ENCODE results near the gene KRTAP25-1.

Gene KRTAP25-1, protein sequence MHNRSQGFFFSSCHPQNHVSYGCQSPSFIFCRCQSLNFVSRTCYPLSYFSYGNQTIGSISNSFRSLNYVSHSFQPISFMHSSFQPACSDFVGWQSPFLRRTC

DNA sequence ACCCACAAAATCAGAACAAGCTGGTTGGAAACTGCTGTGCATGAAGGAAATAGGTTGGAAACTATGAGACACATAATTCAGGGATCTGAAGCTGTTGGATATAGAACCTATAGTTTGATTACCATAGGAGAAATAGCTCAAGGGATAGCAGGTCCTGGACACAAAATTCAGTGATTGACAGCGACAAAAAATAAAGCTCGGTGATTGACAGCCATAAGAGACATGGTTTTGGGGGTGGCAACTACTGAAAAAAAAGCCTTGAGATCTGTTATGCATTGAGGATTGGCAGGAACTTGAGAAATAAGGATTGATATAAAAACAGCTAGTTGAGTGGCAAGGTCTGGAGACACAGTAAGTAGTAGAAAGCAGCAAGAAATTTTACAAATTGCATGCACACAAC, at the start of gene KRTAP25-1:
KRTAP25-1 (minus strand) TSS at position 300 of the 400 bp plus-strand sequence; CDS start at position 276, 24 bp downstream.
- DNase-seq (ENCODE audit: low spot score) = no peak

DNA sequence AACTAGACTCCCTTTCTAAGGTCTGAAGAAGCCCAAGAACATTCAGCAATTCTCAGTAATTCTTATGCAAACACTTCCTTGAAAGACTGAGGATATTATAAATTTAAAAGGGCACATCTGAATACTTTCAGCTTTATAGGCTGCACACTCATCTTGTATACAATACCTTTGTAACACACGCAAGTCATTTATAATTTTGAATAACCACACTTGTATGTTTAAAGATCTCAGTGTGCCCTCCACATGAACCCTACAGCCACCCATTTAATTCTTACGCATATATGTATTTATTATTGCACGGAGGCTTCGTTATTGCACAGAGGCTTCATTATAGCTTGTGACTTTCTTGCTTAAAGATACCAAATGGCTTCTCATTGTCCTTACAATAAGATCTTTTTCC, 49.4 kb upstream of the KRTAP25-1 start:
- no peak for DNase-seq (ENCODE audit: low spot score)

DNA sequence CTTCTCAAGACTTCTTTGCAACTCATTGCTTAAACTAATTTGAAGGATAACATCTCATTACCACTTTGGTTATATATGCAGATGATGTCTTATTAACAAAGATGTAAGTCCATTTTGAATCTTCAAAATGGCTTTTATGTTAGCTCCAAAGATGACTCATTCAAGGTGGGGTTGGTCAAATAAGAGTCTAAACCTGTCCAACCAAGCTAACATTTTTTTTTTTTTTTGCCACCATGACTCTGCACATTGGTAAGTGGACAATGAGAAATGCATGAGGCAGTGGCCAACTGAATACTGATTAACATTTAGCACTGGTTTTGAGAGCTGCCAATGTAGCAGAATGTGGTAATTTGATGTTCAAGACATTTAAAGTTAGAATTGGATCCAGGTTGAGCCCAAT, 48.5 kb upstream of the KRTAP25-1 start:
- DNase-seq (ENCODE audit: low spot score) = no peak

DNA sequence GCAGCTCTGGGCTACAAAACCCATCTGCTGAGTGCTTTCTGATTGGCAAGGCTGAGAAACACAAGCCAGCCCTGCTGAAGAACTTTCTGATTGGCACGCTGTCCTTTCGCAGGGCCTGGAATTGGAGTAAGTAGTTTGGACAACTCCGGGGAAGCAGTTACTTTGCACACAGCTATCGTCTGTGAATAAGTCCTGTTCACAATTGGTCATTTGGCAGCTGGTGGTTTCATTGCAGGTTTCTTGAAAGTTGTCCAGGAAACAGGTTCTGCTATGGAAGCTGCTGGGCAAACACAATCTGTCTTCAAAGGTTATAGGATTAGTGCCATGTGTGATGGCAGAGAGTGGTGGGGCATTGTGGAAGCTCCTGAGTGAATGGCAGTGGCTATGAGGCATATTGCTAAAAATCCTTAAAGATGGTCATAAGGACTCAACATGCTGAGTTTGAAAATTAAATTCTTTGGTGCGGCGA, 48.0 kb upstream of the KRTAP25-1 start, which contains the start of gene KRTAP27-1:
KRTAP27-1 (minus strand) TSS at position 419 of the 469 bp plus-strand sequence; CDS start at position 393, 26 bp downstream.
- no peak for DNase-seq (ENCODE audit: low spot score)

DNA sequence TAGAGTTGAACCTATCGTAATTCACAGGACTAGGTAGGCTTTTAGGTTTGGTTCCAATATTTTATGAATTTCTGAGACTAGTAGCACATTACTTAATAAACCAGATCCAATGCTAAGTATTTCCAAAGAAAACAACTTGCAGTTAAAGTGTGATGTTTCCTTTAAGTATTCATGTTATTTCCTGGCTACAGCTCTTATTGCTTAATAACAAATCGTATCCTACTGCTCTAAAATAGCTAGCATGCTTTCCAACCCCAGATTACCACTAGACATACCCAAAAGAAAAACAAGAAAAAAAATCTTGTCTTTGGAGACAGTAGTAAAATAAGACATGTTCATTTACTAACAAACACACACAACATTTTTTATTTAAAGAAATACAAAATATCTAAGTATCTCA, 47.3 kb upstream of the KRTAP25-1 start:
- no peak for DNase-seq (ENCODE audit: low spot score)

DNA sequence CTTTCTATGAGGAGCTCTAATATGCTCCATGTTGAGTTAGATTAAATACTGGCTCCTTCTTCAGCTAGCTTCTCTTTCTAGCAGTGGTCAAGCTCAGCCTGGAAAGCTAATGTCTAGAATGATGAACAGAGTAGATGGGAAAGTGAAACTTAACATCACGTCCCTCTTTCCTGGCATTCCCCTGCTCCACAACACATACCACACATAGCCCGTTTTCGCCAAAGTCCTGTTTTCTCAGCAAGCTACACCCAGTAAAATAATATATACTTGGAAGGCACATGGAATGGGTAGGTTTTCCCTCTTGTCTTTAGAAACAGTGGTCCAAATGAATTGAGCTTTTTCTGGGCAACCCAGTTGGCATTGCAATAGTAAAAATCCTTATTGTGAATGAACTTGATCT, 44.4 kb upstream of the KRTAP25-1 start:
- DNase-seq (ENCODE audit: low spot score) = no peak

DNA sequence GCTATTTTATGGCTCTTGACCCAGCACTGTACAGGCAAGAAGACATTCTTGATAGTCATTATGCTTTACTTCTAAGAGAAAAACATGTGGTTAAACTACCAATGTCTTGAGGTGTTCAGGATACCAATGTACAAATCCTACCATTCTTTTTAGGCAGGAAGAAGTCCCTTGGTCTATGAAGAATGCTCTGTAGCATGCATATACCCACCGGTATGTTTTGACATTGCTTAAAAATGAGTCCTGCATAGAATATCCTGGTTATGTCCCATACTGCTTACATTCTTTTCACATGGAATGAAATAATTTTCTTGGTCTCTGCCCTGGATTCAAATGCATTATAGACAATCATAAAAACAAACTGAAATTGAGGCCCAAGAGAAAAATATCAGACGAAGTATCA, 43.4 kb upstream of the KRTAP25-1 start:
- no peak for DNase-seq (ENCODE audit: low spot score)

DNA sequence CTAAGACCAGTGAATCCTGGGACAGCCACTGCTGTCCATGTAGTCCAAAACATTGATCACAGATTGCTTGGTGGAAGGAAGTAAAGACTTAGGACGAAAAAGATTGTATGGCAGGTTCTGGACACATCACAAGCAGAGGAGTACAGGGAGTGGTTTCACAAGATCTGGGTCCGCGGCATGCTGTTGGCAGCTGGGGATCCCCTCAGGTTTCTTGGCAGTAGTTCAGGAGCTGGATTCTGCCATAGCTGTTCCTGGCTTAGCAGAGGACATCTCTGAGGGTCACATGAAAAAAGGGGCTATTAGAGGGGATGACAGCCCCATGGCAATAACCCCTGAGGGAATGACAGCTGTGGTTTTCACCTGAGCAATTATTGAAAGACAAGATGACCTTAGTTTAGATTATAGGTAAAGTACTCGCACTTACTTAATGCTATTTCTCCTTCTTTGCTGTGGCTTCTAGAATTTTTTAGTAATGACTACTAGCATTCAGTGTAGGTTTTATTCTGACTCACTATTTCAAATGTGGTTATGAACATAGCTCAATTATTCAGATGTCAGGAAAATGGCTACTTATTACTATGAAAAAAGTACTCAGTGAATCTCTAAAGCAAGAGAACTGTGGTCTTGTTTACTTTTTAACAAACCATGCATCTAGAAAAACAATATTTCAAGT, 40.0 kb upstream of the KRTAP25-1 start:
- DNase-seq (ENCODE audit: low spot score) = no peak

DNA sequence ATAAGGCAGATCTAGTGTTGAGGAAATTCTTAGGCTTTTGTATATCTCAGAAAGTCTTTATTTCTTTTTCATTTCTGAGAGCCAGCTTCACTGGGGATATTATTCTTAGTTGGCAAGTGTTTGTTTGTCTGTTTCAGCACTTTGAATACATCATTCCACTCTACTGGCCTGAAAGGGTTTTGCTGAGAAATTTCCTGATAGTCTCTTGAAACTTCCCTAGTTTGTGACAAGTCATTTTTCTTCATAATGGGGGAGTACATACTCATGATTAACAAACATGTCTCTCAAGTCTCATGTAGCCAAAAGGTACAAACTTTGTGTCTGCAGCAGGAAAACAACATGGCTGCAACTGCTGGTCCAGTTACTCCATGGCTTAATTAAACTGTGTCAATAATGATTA, 37.1 kb upstream of the KRTAP25-1 start:
- no peak for DNase-seq (ENCODE audit: low spot score)

DNA sequence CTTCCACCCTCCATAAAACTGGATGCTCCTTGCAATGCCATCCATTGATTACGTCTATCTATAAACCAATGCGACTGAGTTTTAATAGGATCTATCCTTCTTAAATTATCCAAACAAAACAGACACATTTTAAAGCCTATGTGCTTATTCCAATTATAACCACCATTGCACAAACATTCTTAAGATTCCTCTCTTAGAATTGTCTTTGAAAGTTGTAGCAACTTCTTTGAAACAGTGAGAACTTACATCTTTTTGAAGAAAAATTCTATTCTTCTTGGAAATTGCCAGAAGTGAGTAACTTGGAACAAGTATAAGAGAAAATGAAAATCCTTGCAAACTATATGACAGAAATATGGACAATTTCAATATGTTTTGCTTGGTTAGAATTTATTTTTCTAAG, 30.9 kb upstream of the KRTAP25-1 start, which contains the start of gene KRTAP26-1:
KRTAP26-1 (minus strand) TSS at position 101 of the 400 bp plus-strand sequence. CDS start 280 bp downstream, outside the sequence.
- no peak for DNase-seq (ENCODE audit: low spot score)

DNA sequence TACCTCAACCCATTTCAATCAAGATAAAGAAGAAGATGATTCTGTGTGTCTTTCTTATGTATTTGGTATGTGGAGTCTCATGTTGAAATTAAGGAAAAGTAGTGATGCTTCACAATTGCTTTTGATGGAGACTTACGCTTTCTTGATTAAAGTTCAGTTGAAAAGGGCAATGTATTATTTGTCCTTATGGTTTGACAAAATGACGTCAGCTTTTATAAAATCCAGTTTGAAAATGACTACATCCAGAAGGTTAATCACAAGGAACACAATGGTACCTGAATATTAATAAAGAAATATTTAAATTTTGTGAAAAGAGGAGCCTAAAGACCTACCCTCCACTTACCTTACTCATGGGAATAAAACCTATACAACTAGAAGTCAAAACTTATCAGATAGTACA, 26.4 kb upstream of the KRTAP25-1 start:
- DNase-seq (ENCODE audit: low spot score) = no peak

DNA sequence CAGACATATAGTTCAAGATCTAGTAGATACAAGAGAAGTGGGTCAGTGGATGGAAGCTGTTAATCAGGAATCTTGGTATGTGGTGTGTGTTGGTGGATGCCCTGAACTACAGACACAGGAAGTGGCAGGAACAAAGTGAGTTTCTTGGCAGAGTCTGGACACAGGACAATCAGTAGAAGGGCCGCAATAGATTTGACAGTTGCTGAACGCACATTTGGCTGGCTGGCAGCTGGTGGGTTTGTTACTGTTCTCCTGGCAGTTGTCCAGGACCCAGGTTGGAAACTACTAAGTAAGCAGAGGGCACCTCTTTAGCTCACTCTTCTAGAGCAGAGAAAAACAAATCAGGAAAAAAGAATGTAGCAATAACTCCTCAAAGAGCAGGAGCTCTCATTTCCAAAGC, 17.6 kb upstream of the KRTAP25-1 start:
- DNase-seq (ENCODE audit: low spot score) = no peak

DNA sequence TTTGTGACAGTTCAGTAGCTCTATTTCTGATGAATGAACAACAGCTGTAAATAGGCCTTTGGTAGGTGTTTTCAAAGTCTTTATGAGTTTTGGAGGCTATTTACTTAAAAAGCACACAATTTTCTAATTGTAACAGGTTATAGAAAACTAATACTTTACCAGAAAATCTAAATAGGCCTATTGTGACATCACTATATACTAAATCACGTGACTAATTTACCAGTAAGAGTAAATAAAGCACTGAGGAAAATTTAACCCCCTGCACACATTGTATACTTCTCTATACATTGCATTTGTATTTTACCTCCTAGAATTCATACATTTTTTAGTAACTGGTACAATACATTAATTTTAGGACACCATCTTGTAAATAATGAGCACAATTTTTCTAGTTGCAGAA, 15.8 kb upstream of the KRTAP25-1 start:
- no peak for DNase-seq (ENCODE audit: low spot score)

DNA sequence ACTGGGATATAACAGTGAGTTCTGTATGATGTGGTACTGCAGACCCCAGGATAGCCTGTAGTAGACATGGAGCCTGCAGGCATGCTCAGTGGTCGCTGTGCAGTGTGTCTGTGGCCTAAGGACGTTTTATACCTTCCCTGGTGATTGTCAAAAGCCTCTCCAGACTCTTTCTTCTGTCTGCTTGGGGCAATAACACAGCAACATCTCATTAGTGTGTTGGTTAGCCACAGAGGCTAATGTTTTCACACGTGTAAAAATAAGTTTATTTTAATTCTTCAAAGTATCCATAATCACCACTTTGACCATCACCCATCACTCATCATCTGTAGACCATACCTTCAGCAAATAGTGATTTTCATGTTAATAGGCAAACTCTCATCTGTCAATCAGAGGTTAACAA, 6.5 kb downstream of the KRTAP25-1 start, which contains the start of gene KRTAP24-1:
KRTAP24-1 (minus strand) TSS at position 101 of the 400 bp plus-strand sequence; CDS start at position 83, 18 bp downstream.
- no peak for DNase-seq (ENCODE audit: low spot score)

DNA sequence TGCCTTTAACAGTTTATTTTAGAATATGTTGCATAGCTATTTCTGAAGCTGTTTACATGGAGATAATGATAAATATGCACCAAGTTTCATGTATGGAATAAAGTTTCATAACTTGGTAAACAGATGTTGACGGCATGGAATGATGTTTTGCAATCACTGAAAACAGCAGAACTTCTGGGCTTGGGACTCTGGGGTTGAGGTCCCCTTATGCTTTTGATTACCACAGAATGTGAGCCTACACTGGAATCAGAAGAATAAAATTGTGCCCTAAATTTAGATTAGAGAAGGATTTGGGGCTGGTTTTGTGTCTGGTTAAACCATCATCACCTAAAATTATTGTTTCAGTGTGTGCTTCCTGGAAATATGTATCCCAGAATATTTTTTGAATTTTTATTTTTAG, 17.7 kb downstream of the KRTAP25-1 start:
- DNase-seq (ENCODE audit: low spot score) = no peak

DNA sequence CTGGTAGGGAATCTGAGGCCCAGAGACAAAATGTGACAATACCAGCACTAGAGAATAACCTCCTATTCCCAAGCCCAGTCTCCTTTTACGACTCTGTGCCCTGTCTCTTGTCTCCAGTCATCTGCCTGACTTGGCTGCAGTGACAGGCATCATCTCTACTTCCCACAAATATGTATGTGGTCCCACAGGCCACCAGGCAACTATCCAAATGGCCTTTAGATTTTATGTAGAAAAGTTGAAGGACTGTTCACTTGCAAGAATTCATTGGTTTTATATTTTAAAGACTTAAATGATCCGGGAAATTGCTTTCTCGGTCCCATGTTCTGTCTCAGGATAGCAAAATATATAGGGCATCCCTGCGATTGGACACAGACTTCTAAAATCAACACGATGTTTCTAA, 18.2 kb downstream of the KRTAP25-1 start:
- DNase-seq (ENCODE audit: low spot score) = no peak

DNA sequence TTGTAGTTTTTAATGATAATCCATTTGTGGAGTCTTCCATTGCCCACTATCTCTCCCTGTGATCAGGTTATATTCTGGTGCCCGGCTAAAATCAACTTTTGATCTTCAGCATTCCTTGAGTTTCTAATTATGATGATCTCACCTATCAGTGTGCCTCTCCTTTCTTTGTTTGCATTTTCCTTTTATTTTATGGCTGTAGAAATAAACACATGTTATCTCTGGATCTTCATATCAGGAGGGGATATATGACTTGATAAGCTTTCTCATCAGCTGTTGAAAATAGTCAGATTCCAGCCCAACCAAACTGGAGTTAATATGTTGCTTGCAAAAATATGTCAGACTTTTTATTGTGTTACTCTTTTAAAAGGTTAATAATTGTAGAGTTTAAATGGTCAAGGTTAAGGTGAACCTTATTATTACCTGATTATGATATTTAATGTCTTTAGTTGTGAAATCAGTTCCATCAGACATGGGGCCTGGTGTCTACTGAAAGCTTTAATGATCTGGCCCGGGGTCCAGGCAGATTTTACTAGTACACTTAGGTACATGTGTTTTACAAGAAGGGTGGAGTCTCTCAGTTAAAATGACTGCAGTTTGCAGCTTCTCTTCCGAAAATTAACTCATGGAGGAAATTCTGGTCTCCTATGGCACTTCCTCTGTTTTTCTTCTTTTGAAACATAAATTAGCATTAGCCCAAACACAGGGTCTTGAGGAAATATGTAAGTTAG, 19.3 kb downstream of the KRTAP25-1 start:
- DNase-seq (ENCODE audit: low spot score) = no peak

DNA sequence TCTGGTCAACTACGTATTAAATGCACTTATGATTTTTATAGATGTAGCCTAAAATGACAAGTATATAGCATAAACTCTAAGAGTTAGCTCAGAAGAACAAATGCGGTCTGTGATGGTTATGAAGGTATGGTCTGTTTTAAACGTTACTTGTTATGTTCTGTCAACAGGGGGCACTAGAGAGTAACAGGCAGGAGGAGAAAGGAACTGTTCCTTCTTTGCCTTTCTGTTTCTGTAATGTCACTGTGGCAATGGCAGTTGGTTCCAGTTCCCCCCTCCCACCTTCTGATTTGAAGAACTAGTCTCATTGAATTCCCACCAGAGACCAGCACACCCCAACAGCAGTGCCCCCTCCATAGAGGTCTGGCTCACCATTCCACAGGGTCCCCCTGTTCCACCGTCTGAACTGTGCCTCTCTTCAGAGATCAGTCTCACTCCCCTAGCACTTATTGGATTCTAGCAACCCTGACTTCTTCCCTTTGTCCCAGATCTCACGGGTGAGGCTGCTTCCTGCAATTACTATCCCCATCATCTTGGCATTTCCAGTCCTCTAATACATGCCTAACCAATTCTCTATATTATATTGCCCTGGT, 20.6 kb downstream of the KRTAP25-1 start:
- no peak for DNase-seq (ENCODE audit: low spot score)

DNA sequence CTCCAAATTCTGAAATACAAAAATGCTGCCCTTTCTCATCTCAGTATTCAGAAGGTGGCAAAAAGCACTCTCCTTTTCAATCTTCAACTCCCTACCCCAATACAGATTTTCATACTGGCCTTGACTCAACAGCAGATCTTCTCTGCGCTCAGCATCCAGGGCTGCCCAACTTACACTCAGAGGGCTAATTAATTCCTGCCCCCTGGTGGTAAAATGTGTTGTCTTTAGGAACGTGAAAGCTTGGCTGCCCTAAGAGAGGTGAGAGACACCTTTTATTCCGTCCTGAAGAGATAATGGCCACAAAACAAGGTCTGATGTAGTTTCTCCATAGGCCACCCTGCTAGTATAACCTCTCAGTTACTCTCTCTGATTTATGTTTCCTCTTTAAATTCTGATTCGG, 31.5 kb downstream of the KRTAP25-1 start:
- DNase-seq (ENCODE audit: low spot score) = no peak

DNA sequence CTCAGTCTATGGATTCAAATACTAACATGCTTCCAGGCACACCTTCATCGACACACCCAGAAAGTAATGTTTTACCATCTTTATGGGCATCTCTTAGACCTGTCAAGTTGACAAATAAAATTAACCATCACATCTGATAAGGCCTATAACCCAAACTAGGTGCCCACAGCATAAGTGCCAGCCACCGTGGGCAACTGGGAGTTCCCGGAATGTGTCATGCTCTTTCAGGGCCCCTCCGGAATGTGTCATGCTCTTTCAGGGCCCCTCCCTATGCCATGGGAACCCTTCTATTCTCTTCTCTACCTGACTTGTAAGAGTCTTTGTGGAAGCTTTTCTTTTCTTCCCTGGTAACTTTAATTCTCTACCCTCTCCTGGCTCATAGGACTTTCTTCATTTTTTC, 33.2 kb downstream of the KRTAP25-1 start:
- no peak for DNase-seq (ENCODE audit: low spot score)

DNA sequence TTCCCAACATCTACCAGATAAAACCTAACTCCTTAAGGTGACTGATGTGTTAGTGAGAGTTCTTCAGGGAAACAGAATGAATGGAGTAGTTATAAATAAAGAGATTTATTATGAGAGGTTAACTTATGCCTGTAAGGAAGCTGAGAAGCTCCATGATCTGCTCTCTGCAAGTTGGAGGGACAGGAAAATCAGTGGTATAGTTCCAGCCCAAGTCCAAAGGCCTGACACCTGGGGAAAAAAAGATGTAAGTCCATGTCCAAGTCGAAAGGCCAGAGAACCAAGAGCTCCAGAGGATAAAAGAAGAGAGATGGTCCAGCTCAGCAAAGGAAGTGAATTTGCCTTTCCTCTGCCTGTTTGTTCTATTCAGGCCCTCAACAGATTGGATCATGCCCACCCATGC, 33.6 kb downstream of the KRTAP25-1 start:
- no peak for DNase-seq (ENCODE audit: low spot score)

DNA sequence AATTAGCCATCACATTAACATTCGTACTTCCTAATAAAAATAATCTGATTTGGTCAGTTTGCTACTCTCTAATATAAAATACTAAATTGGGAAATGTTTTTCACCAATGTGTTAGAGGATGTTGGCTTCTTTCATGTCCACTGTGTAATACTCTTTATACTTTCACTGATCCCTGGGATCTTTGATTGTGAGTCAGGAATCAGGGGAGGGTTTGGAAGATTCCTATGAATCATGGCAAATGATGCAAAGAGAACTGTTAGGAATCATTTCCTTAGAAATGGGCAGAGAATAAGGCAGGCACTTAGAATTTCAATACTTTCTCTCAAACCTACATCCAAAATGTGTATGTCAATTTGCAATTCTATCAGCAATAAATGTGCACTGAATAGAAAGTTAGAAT, 37.5 kb downstream of the KRTAP25-1 start:
- DNase-seq (ENCODE audit: low spot score) = no peak

DNA sequence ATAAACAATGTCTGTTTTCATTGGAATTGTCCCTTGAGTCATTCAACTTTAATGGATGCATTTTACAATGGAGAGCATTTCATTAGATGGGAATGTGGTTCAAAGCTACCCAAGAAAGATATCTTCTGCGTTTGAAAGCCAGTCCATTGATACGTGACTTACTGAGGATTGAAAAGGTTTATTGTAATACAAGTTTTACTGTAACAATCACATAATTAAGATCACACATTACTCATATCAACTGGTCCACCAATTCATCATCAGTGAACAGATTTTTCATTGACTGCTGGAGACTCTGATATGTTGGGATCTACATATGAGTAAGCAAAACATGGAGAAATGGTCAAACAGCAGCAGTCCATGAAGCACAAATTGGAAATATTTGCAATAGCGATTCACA, 39.4 kb downstream of the KRTAP25-1 start:
- DNase-seq (ENCODE audit: low spot score) = no peak
